Right kidney (tissue), 1 donor: ENCODE results near the gene CACNG8.
A peak's percentile ranks its signal among the peaks of the same experiment; 100 is the strongest.

ENCODE experiments used
- DNase-seq: peaks from one replicate; pipeline ENCODE4 v3.0.0-alpha.2; 2016

CACNG8 gene

DNA sequence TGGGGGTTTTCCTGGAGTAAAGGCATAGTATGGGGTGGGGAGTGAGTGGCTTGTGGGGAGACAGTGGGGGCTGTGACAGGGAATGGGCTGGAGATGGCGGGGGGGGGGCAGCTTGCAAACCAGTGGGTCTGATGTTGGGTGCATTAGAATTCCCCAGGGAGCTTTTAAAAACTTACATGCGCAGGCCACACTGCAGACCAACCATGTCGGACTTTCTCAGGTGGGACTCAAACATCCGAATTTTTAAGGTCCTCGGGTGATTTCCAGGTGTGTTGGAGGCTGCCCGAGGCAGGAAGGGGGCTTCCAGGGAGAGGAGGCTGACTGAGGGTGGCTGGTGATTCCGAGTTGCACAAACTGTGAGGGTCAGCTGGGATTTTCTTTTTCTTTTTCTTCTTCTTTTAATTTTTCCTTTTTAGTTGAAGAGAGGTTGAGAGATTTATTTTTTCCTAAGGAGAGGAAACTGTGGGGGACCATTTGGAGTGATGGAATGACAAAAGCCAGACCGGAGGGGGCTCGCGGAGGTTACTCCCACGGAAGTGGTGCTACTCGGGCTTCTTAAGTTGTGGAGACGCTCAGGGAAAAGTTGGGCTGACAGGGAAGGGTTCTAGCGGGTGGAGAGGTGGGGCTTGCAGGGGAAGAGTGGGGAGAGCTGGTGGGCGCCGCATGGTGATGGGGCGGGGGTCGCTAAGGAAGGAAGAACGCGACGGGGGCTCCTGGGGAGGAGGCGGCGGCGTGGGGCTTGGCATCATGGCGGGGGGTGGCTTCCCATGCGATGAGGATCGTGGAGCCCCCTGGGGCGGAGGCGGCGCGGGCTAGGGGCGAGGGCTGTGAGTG lies 997 bp upstream of the CACNG8 start:
- no peak for DNase-seq

DNA sequence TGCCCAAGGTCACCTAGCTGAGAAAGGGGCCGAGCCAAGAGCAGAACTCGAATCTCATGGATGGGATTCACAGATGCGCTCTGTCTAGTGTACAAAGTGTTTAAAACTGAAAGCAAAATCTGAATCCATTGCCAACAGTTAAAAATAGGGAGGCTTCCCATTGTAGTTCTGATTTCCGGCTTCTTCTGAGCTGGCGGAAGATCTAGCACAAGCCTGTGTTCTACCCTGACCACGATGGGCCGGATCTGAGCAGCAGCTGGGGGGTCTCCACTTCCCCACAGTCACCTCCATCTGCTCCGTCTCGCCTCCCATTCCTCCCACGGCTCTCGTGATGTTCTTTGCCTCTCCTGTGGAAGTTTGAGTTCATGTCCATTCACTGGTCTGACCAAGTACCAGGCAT lies 2.4 kb downstream of the CACNG8 start:
- DNase-seq = no peak

GRCh38 chr19:53966931-53967330 lies 4.2 kb downstream of the CACNG8 start:
- DNase-seq = no peak

DNA sequence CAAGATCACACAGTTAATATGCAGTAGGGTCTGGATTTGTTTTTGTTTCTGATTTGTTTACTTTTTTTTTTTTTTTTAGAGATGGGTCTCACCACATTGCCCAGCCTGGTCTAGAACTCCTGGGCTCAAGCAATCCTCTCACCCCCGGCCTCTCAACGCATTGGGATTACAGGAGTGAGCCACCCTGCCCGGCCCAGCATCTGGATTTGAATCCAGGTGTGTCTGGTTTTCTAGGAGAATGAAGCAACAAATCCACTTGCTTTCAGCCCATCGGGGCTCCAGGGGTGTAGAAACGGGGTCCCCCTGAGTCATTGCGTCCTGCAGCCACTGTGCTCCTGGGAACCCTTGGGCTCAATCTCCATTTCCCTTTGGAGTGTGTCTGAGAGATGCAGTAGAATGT lies 6.6 kb downstream of the CACNG8 start:
- no peak for DNase-seq

DNA sequence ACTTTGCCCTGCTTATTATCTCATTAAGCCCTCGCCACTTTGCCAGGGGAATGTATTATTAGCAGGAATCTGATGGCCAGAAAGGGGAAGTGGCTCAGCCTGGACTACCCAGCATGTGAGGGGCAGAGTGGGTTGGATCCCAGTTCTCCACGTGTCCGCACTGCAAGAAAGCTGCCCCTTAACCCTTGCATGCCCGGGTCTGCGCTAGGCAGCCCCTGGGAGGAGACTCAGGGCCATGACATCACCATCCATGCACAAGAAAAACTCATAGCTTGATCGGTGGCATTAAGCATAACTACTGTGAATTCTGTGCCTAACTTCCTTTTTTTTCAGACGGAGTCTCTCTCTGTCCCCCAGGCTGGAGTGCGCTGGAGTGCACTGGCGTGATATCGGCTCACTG lies 8.9 kb downstream of the CACNG8 start:
- no peak for DNase-seq

DNA sequence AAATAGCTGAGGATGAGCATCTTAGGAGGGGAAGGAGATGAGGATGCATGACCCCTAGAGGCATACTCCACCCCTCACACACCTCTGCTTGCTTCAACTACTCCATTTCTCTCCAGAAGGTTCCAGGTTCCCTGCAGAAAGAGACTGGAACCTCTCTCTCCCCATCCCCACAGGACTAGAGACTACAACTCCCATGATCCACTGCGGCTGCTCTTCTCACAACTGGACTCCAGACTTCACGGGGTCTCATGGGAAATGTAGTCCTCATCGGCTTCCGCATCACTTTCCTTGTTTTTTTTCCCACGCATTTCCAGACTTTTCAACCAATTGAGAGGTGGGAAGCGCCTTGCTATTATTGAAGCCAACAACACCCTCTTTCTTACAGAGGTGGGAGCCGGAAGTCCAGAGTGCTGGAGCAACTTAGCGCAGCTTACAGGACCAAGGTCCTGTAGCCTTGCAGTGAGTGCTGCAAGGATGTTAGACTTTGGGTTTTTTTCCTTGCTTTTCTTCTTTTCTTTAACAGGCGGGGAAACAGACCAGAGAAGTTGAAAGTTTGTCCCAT lies 14.8 kb downstream of the CACNG8 start:
- peak; percentile 62 for DNase-seq

DNA sequence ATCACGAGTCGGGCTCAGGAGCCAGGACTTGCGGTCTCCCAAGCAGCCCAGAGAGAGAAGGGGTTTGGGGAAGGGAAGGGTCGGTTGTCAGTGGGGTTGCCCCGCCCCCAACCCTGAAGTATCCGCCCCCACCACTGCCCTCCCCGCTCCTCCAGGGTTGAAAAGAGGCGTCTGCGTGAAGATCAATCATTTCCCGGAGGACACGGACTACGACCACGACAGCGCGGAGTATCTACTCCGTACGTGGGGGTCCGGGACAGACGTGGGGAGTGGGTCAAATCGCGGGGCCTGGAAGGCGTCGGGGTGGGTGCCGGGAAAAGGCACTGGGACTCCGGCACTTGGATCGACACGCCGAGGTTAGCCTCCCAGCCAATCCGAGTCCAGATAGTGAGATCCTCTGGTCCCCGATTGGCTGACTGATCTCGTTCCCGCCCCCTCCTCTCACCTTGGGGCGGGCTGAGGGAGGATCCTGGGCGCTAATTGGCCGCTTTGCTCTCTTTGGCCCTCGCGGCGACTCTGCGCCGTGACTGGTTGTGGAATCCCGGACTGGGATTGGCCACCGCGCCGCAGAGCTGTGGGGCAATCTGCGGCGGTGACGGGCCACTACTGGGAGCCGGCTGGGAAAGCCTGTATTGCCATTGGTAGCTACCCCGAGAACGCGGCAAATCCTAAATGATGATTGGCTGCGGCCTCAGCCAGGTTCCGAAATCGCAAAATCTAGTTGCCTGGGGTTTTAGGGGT lies 15.4 kb downstream of the CACNG8 start:
- DNase-seq = peak; percentile 39

- no peak for DNase-seq
Measured at GRCh38 chr19:53978975-53979801, 16.5 kb downstream of the CACNG8 start.

- peak; percentile 68 for DNase-seq
Measured at GRCh38 chr19:53980539-53981375, 18.0 kb downstream of the CACNG8 start.

GRCh38 chr19:53981376-53981951 lies 18.7 kb downstream of the CACNG8 start:
- DNase-seq = no peak

- DNase-seq = peak; percentile 67
Measured at GRCh38 chr19:53982001-53982451, 19.3 kb downstream of the CACNG8 start.

DNA sequence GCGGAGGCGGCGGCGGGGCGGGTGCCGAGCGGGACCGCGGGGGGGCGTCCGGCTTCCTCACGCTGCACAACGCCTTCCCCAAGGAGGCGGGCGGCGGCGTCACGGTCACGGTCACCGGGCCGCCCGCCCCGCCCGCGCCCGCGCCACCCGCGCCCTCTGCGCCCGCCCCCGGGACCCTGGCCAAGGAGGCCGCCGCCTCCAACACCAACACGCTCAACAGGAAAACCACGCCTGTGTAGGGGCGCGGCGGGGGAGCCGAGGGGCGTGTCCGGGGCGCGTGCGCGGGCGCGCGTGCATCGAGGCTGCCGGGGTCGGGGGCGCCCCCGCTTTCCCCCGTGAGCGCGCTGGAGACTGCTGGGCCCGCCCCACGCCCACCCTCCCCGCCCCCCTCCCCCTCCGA lies 19.9 kb downstream of the CACNG8 start:
- DNase-seq = no peak

DNA sequence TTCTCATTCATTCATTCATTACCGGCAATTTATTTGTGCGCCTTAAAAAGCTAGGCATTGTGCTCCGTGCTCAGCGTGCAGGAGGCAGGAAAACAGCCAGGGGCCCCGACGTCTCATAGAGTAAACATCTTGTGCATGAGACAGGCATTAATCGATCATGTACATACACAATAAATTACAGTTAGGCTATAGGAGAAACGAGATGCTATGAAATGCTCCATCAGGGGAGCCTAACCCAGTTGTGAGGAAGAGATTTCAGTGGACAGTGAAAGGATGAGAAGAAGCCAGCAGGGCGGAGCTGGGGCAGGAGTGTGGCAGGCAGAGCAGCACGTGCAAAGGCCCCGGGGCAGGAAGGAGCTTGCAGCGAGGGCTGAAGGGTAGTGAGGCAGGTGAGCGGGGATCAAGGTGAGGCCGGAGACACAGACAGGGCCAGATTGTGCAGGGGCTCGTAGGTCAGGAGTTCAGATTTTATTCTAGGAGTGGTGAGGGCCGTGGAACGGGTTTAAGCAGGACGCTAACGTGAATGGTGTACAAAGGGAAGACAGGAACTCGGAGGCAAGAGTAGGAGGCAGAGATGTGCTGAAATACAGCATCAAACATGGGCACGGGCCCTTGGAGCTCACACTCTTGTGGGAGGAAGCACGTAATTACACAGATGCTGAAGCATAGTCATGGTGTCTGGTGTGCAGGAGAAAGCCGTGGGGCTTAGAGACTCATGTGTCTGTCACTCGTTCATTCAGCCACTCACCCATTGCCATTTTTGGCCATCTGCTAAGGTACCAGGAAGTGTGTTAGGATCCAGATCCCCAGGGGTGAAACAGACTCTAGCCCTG lies 20.9 kb downstream of the CACNG8 start:
- no peak for DNase-seq

GRCh38 chr19:53985863-53986262 lies 23.1 kb downstream of the CACNG8 start:
- DNase-seq = no peak

DNA sequence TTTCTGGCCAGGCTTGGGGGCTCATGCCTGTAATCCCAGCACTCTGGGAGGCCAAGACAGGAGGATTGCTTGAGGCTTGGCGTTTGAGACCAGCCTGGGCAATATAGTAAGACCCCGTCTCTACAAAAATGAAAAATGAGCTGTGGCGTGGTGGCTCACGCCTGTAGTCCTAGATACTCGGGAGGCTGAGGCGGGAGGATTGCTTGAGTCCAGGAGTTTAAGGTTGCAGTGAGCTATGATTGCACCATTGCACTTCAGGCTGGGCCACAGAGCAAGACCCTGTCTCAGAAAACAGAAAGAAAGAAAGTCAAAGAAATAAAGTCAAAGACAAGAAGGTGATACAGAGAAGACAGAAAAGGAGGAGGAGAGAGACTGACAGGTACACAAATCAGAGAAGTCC lies 26.2 kb downstream of the CACNG8 start:
- no peak for DNase-seq

GRCh38 chr19:53989600-53990533 lies 27.1 kb downstream of the CACNG8 start:
- DNase-seq = no peak

- DNase-seq = peak; percentile 32
Measured at GRCh38 chr19:53991224-53992113, 28.7 kb downstream of the CACNG8 start, which contains the start of gene CACNG6. TSS of gene CACNG6 (plus strand) at chr19:53991637. CDS start at chr19:53992878, 1,241 bp downstream.

DNA sequence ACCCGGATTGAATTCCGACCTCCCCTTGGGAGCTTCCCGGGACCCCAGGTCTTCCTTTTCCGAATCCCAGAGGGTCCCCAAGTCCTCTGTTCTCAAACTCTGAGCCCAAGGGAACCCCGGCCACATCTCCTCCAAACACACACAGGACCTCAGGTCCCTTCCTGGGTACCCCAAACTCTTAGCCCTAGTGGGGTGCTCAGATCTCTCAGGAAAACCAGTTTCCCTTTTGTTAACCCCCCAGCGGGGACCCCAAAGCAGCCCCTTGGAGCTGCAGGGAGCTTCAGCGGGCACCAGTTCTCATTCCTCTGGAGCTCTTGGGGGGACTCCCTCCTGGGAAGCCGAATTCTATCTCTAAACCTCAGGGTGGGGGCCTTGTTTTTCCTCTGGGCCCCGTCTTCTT lies 29.5 kb downstream of the CACNG8 start:
- DNase-seq = no peak
